Liver (tissue), 9 donors: ENCODE results near the gene NCKIPSD. TPM values are rescaled to one million over a fixed set of nuclear protein-coding genes. Genes with fewer than 3 reads are reported as not detected.

Source experiments
- DNase-seq: peaks from one replicate; pipeline ENCODE4 v3.0.0-alpha.2; 2017; ENCODE audit warnings: low spot score
- H3K27ac ChIP-seq, 2 donors: one replicate each; pipeline ENCODE4 v1.7.0; 2013; ENCODE audit warnings: inconsistent platforms in 2 of 2, low read length in 2 of 2, control low read depth in 1 of 2, low read depth in 1 of 2, mild to moderate bottlenecking in 1 of 2
- H3K27me3 ChIP-seq, 4 donors: one replicate each; pipeline versions ENCODE4 v1.6.1 to v1.7.0; 2013; ENCODE audit warnings: low read length in 3 of 4, inconsistent platforms in 1 of 4, mild to moderate bottlenecking in 1 of 4, moderate library complexity in 1 of 4; ENCODE audit not compliant: control insufficient read depth in 4 of 4, insufficient read depth in 4 of 4
- H3K36me3 ChIP-seq, 4 donors: one replicate each; pipeline versions ENCODE4 v1.6.1 to v1.7.0; 2013; ENCODE audit warnings: low read length in 3 of 4, mild to moderate bottlenecking in 3 of 4, low read depth in 1 of 4, moderate library complexity in 1 of 4; ENCODE audit not compliant: control insufficient read depth in 4 of 4, insufficient read depth in 3 of 4
- H3K4me1 ChIP-seq, 4 donors: one replicate each; pipeline versions ENCODE4 v1.6.1 to v1.7.0; 2013; ENCODE audit warnings: low read length in 3 of 4, mild to moderate bottlenecking in 3 of 4, moderate library complexity in 1 of 4; ENCODE audit not compliant: control insufficient read depth in 4 of 4, insufficient read depth in 4 of 4
- H3K4me3 ChIP-seq, 3 donors: one replicate each; pipeline versions ENCODE4 v1.6.1 to v1.7.0; 2013; ENCODE audit warnings: low read length in 3 of 3, control low read depth in 1 of 3, low read depth in 1 of 3, mild to moderate bottlenecking in 1 of 3
- H3K9ac ChIP-seq, 2 donors: one replicate each; pipeline ENCODE4 v1.7.0; 2013; ENCODE audit warnings: low read length in 2 of 2, mild to moderate bottlenecking in 2 of 2, moderate library complexity in 2 of 2, control low read depth in 1 of 2, low read depth in 1 of 2
- H3K9me3 ChIP-seq, 4 donors: one replicate each; pipeline versions ENCODE4 v1.6.1 to v1.7.0; 2013; ENCODE audit warnings: low read length in 3 of 4; ENCODE audit not compliant: control insufficient read depth in 4 of 4
- EGR1 ChIP-seq, 2 donors: IDR thresholded peaks; 2 replicates each; pipeline ENCODE4 v1.6.1; 2016 to 2018; ENCODE audit warnings: antibody characterized with exemption in 2 of 2, low read depth in 2 of 2
- FOXA1 ChIP-seq: IDR thresholded peaks from 2 replicates; pipeline ENCODE4 v1.6.1; 2016; ENCODE audit warnings: antibody characterized with exemption
- FOXA2 ChIP-seq: IDR thresholded peaks from 2 replicates; pipeline ENCODE4 v1.6.1; 2016; ENCODE audit warnings: antibody characterized with exemption
- HNF4A ChIP-seq, 2 donors: conservative IDR thresholded peaks; 2 replicates each; pipeline ENCODE4 v1.6.1; 2016; ENCODE audit warnings: antibody characterized with exemption in 2 of 2, mild to moderate bottlenecking in 2 of 2
- HNF4G ChIP-seq: IDR thresholded peaks from 2 replicates; pipeline ENCODE4 v1.6.1; 2016; ENCODE audit warnings: antibody characterized with exemption
- JUND ChIP-seq, 2 donors: IDR thresholded peaks; 2 replicates each; pipeline ENCODE4 v1.6.1; 2016; ENCODE audit warnings: antibody characterized with exemption in 2 of 2
- MAX ChIP-seq: IDR thresholded peaks from 2 replicates; pipeline ENCODE4 v1.6.1; 2016; ENCODE audit warnings: antibody characterized with exemption
- NR2F2 ChIP-seq: IDR thresholded peaks from 2 replicates; pipeline ENCODE4 v1.6.1; 2016; ENCODE audit warnings: antibody characterized with exemption
- RAD21 ChIP-seq, 2 donors: IDR thresholded peaks; 2 replicates each; pipeline ENCODE4 v1.6.1; 2016; ENCODE audit warnings: antibody characterized with exemption in 2 of 2, mild to moderate bottlenecking in 2 of 2
- REST ChIP-seq: IDR thresholded peaks from 2 replicates; pipeline ENCODE4 v1.6.1; 2016; ENCODE audit warnings: antibody characterized with exemption, mild to moderate bottlenecking
- RXRA ChIP-seq, 2 donors: IDR thresholded peaks; 2 replicates each; pipeline ENCODE4 v1.6.1; 2017 to 2018; ENCODE audit warnings: antibody characterized with exemption in 2 of 2, mild to moderate bottlenecking in 1 of 2
- SP1 ChIP-seq: IDR thresholded peaks from 2 replicates; pipeline ENCODE4 v1.6.1; 2018; ENCODE audit warnings: antibody characterized with exemption, mild to moderate bottlenecking
- TAF1 ChIP-seq: conservative IDR thresholded peaks from 2 replicates; pipeline ENCODE4 v1.6.1; 2016; ENCODE audit warnings: antibody characterized with exemption, mild to moderate bottlenecking
- YY1 ChIP-seq: IDR thresholded peaks from 2 replicates; pipeline ENCODE4 v1.6.1; 2016; ENCODE audit warnings: antibody characterized with exemption, mild to moderate bottlenecking
- ZBTB33 ChIP-seq: IDR thresholded peaks from 2 replicates; pipeline ENCODE4 v1.6.1; 2016; ENCODE audit warnings: antibody characterized with exemption
- WGBS: extraction: QIAGEN DNeasy Blood & Tissue Kit; methylation state at CpG from one replicate; pipeline ENCODE4 v1.1.7; 2013; 5-methylcytosine and 5-hydroxymethylcytosine counted together
- polyA plus RNA-seq, 2 donors: library from polyadenylated mRNA; stranded (reverse) in 1 of 2; unstranded in 1 of 2; fragments of 200-250 nt in 1 of 2; fragments of >200 nt in 1 of 2; fragmentation: Nextera tagmentation in 1 of 2; extraction: Ambion mirVana in 1 of 2; gene quantifications; one replicate each; pipeline versions ENCODE4 v1.2.1 to v1.2.3, GENCODE V29; 2013 to 2015
- total RNA-seq, 2 donors: library from RNA; depleted of rRNA; stranded (reverse); fragments of >200 nt; gene quantifications; one replicate each; pipeline ENCODE4 v1.2.3, GENCODE V29; 2014
- TF ChIP-seq, protein P1 (sequence below): fragments of 150-350 bp; IDR thresholded peaks from 2 replicates; pipeline ENCODE4 v1.5.1; 2017; ENCODE audit warnings: improper control_type of control experiment, low read depth, low read length; ENCODE audit not compliant: missing input control
- TF ChIP-seq, protein P2 (sequence below): IDR thresholded peaks from 2 replicates; pipeline ENCODE4 v1.6.1; 2016; ENCODE audit warnings: antibody characterized with exemption
- donor health status: healthy.
- donor health status: healthy.
- donor health status: healthy.
- donor health status: healthy.
- donor health status: healthy.

Gene NCKIPSD
- total and polyA plus RNA-seq, 4 donors: 5.9 to 12.9 (median 8.7) TPM

GRCh38 chr3:48689384-48689783 lies 3.7 kb upstream of the NCKIPSD start:
- no peak overlapping the region for H3K4me3 ChIP-seq
- DNase-seq: no peak
- no peak overlapping the region for H3K27ac ChIP-seq
- WGBS: 78% methylated on average over 5 of the region's 5 CpGs
- TF ChIP-seq FOXA2: no peak
- no peak for TF ChIP-seq HNF4G
- TF ChIP-seq SP1: no peak
- TF ChIP-seq, protein P1, sequence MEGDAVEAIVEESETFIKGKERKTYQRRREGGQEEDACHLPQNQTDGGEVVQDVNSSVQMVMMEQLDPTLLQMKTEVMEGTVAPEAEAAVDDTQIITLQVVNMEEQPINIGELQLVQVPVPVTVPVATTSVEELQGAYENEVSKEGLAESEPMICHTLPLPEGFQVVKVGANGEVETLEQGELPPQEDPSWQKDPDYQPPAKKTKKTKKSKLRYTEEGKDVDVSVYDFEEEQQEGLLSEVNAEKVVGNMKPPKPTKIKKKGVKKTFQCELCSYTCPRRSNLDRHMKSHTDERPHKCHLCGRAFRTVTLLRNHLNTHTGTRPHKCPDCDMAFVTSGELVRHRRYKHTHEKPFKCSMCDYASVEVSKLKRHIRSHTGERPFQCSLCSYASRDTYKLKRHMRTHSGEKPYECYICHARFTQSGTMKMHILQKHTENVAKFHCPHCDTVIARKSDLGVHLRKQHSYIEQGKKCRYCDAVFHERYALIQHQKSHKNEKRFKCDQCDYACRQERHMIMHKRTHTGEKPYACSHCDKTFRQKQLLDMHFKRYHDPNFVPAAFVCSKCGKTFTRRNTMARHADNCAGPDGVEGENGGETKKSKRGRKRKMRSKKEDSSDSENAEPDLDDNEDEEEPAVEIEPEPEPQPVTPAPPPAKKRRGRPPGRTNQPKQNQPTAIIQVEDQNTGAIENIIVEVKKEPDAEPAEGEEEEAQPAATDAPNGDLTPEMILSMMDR: no peak
- TF ChIP-seq YY1: no peak
- TF ChIP-seq RAD21 (IDR thresholded peaks at IDR 0.05): no peak
- no peak for TF ChIP-seq HNF4A (conservative IDR thresholded peaks at IDR 0.05)
- TF ChIP-seq NR2F2: no peak
- no peak for TF ChIP-seq MAX
- TF ChIP-seq, protein P2, sequence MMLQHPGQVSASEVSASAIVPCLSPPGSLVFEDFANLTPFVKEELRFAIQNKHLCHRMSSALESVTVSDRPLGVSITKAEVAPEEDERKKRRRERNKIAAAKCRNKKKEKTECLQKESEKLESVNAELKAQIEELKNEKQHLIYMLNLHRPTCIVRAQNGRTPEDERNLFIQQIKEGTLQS: no peak
- H3K36me3 ChIP-seq: peaks cover 20 to 59% (median 53%) of the 10 kb centered on the region in 4 donors
- H3K27me3 ChIP-seq: no peaks in the 10 kb centered on the region
- H3K9me3 ChIP-seq: no peaks in the 10 kb centered on the region
- peaks cover 3 to 12% (median 10%) of the 10 kb centered on the region in 4 donors for H3K4me1 ChIP-seq
- no peak overlapping the region for H3K9ac ChIP-seq

- no peak overlapping the region for H3K4me3 ChIP-seq
- no peaks in the 10 kb centered on the region for H3K27me3 ChIP-seq
- H3K9me3 ChIP-seq: no peaks in the 10 kb centered on the region
- H3K9ac ChIP-seq: no peak overlapping the region
- no peak for DNase-seq
- H3K4me1 ChIP-seq: peaks cover 3 to 17% (median 15%) of the 10 kb centered on the region in 4 donors
- no peak for TF ChIP-seq HNF4A (conservative IDR thresholded peaks at IDR 0.05)
- no peak for TF ChIP-seq EGR1 (IDR thresholded peaks at IDR 0.05; ENCODE audit: low read depth in 2 of 2)
- TF ChIP-seq RAD21 (IDR thresholded peaks at IDR 0.05): no peak
- no peak for TF ChIP-seq HNF4G
- no peak for TF ChIP-seq FOXA1
- TF ChIP-seq RXRA (IDR thresholded peaks at IDR 0.05): no peak
- WGBS: 99% methylated on average over 3 of the region's 3 CpGs
- no peak overlapping the region for H3K27ac ChIP-seq
- H3K36me3 ChIP-seq: peaks cover 15 to 53% (median 48%) of the 10 kb centered on the region in 4 donors
Measured at GRCh38 chr3:48688737-48689075, 3.0 kb upstream of the NCKIPSD start.

DNA sequence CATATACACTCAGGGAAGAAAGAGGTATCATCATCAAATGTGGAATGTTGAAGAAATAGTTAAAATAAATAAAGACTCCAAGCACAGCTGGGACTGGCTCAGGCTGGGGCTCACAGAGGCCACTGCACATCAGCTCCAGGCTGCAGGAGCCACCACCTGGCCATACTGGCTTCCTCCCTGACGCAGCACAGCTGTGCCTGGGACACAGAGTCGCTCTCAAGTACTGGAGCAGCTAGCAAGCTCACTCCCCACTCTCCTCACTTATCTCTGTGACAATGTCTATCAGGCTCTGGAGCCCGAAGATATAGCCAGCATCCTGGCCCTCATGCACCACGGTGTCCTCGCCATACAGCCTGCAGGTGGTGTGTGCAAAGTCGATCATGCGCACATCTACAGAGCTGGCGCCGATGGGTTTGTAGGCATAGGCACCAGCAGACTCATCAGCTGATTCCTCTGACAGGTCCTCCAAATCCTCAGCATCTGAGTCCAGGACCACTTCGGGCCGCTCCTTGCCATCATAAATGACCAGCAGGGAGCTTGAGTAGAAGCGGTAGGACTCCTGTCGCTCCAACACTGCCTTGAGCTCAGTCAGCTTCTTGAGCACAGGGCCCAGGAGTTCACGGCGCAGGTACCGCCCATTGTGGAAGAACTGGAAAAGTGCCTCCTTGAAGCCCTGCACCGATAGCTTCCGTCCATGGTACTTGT lies 2.5 kb upstream of the NCKIPSD start:
- H3K27ac ChIP-seq: no peak overlapping the region

More for the DNA sequence above, 2.5 kb upstream of the NCKIPSD start:
- Histone ChIP-seq H3K36me3 (peaks cover 12 to 47% (median 43%) of the 10 kb centered on the region in 4 donors), H3K9ac (no peak overlapping the region), H3K4me1 (peaks cover 3 to 22% (median 20%) of the 10 kb centered on the region in 4 donors), H3K4me3 (no peak overlapping the region), H3K9me3 (no peaks in the 10 kb centered on the region), H3K27me3 (no peaks in the 10 kb centered on the region)
- no peak for TF ChIP-seq RXRA (IDR thresholded peaks at IDR 0.05)
- no peak for TF ChIP-seq JUND (IDR thresholded peaks at IDR 0.05)
- TF ChIP-seq ZBTB33: no peak
- TF ChIP-seq EGR1 (IDR thresholded peaks at IDR 0.05; ENCODE audit: low read depth in 2 of 2): no peak
- TF ChIP-seq SP1: no peak
- TF ChIP-seq HNF4A (conservative IDR thresholded peaks at IDR 0.05): no peak
- TF ChIP-seq REST: no peak
- no peak for TF ChIP-seq FOXA2
- no peak for TF ChIP-seq TAF1
- no peak for TF ChIP-seq HNF4G
- no peak for TF ChIP-seq NR2F2
- TF ChIP-seq RAD21 (IDR thresholded peaks at IDR 0.05): no peak
- TF ChIP-seq FOXA1: no peak
- WGBS: 93% methylated on average over 18 of the region's 18 CpGs
- DNase-seq: no peak
